ENCODE results near the gene TSEN34.

DNA sequence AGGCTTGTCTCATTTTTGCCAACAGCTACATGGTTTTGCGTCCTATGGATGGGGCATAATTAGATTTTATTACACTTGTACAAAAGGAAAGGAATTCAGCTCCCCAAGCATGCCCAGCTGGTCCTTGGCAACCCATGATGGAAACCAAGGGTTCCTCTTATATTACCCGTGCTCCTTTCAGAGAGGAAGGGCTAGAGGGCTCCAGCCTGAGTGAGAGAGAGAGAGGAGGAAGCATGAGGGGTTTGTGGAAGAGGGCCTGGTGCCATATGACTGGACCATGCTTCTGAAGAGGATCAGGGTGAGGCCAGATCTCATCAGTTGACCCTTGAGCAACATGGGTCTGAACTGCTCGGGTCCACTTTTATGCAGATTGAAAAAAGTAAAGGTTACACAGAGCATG is 6.0 kb downstream of the TSEN34 start:
- TF ChIP-seq, protein P1, sequence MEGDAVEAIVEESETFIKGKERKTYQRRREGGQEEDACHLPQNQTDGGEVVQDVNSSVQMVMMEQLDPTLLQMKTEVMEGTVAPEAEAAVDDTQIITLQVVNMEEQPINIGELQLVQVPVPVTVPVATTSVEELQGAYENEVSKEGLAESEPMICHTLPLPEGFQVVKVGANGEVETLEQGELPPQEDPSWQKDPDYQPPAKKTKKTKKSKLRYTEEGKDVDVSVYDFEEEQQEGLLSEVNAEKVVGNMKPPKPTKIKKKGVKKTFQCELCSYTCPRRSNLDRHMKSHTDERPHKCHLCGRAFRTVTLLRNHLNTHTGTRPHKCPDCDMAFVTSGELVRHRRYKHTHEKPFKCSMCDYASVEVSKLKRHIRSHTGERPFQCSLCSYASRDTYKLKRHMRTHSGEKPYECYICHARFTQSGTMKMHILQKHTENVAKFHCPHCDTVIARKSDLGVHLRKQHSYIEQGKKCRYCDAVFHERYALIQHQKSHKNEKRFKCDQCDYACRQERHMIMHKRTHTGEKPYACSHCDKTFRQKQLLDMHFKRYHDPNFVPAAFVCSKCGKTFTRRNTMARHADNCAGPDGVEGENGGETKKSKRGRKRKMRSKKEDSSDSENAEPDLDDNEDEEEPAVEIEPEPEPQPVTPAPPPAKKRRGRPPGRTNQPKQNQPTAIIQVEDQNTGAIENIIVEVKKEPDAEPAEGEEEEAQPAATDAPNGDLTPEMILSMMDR (IDR thresholded peaks at IDR 0.05; ENCODE audit: insufficient read depth, low read depth, low read length), result no peak
- TF ChIP-seq EZH2 (IDR thresholded peaks at IDR 0.05; ENCODE audit: insufficient read depth, low read length), result no peak

All from astrocyte (in vitro differentiated cells and primary cell).